H9 (cell line): Measurements from ENCODE around the gene SPATA25. TPM values are rescaled to one million over a fixed set of nuclear protein-coding genes. Genes with fewer than 3 reads are reported as not detected.

Experiments used
- DNase-seq: peaks from one replicate; pipeline ENCODE4 v3.0.0-alpha.2; 2017
- H2AFZ ChIP-seq: one replicate; pipeline ENCODE4 v1.6.1; 2013; ENCODE audit warnings: mild to moderate bottlenecking, low read length, control low read depth, moderate library complexity
- H2AK5ac ChIP-seq: 2 replicates; pipeline ENCODE4 v1.6.1; 2013; ENCODE audit warnings: low read length, control low read depth, mixed read lengths; ENCODE audit not compliant: insufficient read length
- H2BK120ac ChIP-seq: one replicate; pipeline ENCODE4 v1.6.1; 2013; ENCODE audit warnings: low read depth, mild to moderate bottlenecking, low read length, control low read depth, inconsistent platforms; ENCODE audit not compliant: poor library complexity, severe bottlenecking
- H2BK12ac ChIP-seq: 2 replicates; pipeline ENCODE4 v1.6.1; 2013; ENCODE audit warnings: low read length, control low read depth, mixed read lengths, low read depth; ENCODE audit not compliant: insufficient read length
- H2BK15ac ChIP-seq: 2 replicates; pipeline ENCODE4 v1.6.1; 2013; ENCODE audit warnings: low read depth, low read length, control low read depth
- H2BK20ac ChIP-seq: one replicate; pipeline ENCODE4 v1.6.1; 2013; ENCODE audit warnings: low read depth, mild to moderate bottlenecking, low read length, control low read depth, inconsistent platforms; ENCODE audit not compliant: poor library complexity, severe bottlenecking
- H2BK5ac ChIP-seq: 2 replicates; pipeline ENCODE4 v1.6.1; 2013; ENCODE audit warnings: low read length, control low read depth, mixed read lengths; ENCODE audit not compliant: insufficient read length
- H3K14ac ChIP-seq: 2 replicates; pipeline ENCODE4 v1.6.1; 2013; ENCODE audit warnings: low read length, control low read depth; ENCODE audit not compliant: insufficient read depth
- H3K18ac ChIP-seq: 2 replicates; pipeline ENCODE4 v1.6.1; 2013; ENCODE audit warnings: low read depth, mild to moderate bottlenecking, mixed read lengths, low read length, control low read depth; ENCODE audit not compliant: insufficient read length
- H3K23ac ChIP-seq: 2 replicates; pipeline ENCODE4 v1.6.1; 2013; ENCODE audit warnings: low read length, control low read depth, mixed read lengths, low read depth; ENCODE audit not compliant: insufficient read length
- H3K23me2 ChIP-seq: 2 replicates; pipeline ENCODE4 v1.6.1; 2013; ENCODE audit warnings: low read depth, mild to moderate bottlenecking, mixed read lengths, low read length, control low read depth; ENCODE audit not compliant: insufficient read length, poor library complexity, severe bottlenecking
- H3K27ac ChIP-seq: 2 replicates; pipeline ENCODE4 v1.5.1; 2013; ENCODE audit warnings: low read length, control low read depth, mixed read lengths, low read depth; ENCODE audit not compliant: insufficient read length
- H3K27me3 ChIP-seq: 2 replicates; pipeline ENCODE4 v1.6.1; 2013; ENCODE audit warnings: low read length, control low read depth, inconsistent platforms; ENCODE audit not compliant: insufficient read depth
- H3K4ac ChIP-seq: 2 replicates; pipeline ENCODE4 v1.6.1; 2013; ENCODE audit warnings: low read depth, mild to moderate bottlenecking, control low read depth, inconsistent platforms, low read length, moderate library complexity
- H3K4me1 ChIP-seq: 2 replicates; pipeline ENCODE4 v1.6.1; 2013; ENCODE audit warnings: low read length, control low read depth, inconsistent platforms; ENCODE audit not compliant: insufficient read depth
- H3K4me2 ChIP-seq: 2 replicates; pipeline ENCODE4 v1.6.1; 2013; ENCODE audit warnings: low read length, control low read depth, mixed read lengths; ENCODE audit not compliant: insufficient read length, insufficient read depth
- H3K56ac ChIP-seq: 2 replicates; pipeline ENCODE4 v1.6.1; 2013; ENCODE audit warnings: low read depth, mild to moderate bottlenecking, mixed read lengths, low read length, control low read depth; ENCODE audit not compliant: insufficient read length
- H3K79me1 ChIP-seq: 2 replicates; pipeline ENCODE4 v1.6.1; 2013; ENCODE audit warnings: low read depth, mild to moderate bottlenecking, moderate library complexity, low read length, control low read depth, inconsistent platforms; ENCODE audit not compliant: insufficient read depth, poor library complexity, severe bottlenecking
- H3K79me2 ChIP-seq: 2 replicates; pipeline ENCODE4 v1.6.1; 2013; ENCODE audit warnings: low read length, control low read depth, inconsistent platforms; ENCODE audit not compliant: insufficient read depth
- H3K9ac ChIP-seq: 2 replicates; pipeline ENCODE4 v1.6.1; 2013; ENCODE audit warnings: low read length, control low read depth, mixed read lengths; ENCODE audit not compliant: insufficient read length; ENCODE audit errors: extremely low read depth
- H3K9me3 ChIP-seq: one replicate; pipeline ENCODE4 v1.6.1; 2013; ENCODE audit warnings: low read depth, low read length, inconsistent platforms; ENCODE audit not compliant: control insufficient read depth
- H3T11ph ChIP-seq: one replicate; pipeline ENCODE4 v1.6.1; 2013; ENCODE audit warnings: mild to moderate bottlenecking, low read length, control low read depth, inconsistent platforms
- H4K20me1 ChIP-seq: one replicate; pipeline ENCODE4 v1.6.1; 2013; ENCODE audit not compliant: control insufficient read depth, insufficient read length, insufficient read depth
- H4K5ac ChIP-seq: 2 replicates; pipeline ENCODE4 v1.6.1; 2013; ENCODE audit warnings: low read depth, mild to moderate bottlenecking, mixed read lengths, low read length, control low read depth; ENCODE audit not compliant: insufficient read length
- H4K8ac ChIP-seq: replicated peaks from 2 replicates; pipeline ENCODE4 v1.6.1; 2013; ENCODE audit warnings: low read length, control low read depth, mixed read lengths, low read depth; ENCODE audit not compliant: insufficient read length
- H4K91ac ChIP-seq: 2 replicates; pipeline ENCODE4 v1.6.1; 2013; ENCODE audit warnings: low read depth, mild to moderate bottlenecking, moderate library complexity, mixed read lengths, low read length, control low read depth; ENCODE audit not compliant: insufficient read length
- H3K27ac Mint-ChIP-seq, 3 experiments: 2 replicates in 2 of 3; 3 replicates in 1 of 3; pipeline ENCODE4 v1.8.0; 2020 to 2021; ENCODE audit warnings: mixed read lengths in 3 of 3, mild to moderate bottlenecking in 1 of 3, moderate library complexity in 1 of 3
- H3K27me3 Mint-ChIP-seq: 2 replicates; pipeline ENCODE4 v1.8.0; 2021; ENCODE audit warnings: low read depth, mild to moderate bottlenecking, moderate library complexity, mixed read lengths
- H3K36me3 Mint-ChIP-seq, 3 experiments: 2 replicates in 2 of 3; 3 replicates in 1 of 3; pipeline ENCODE4 v1.8.0; 2020 to 2021; ENCODE audit warnings: low read depth in 3 of 3, mixed read lengths in 3 of 3; ENCODE audit not compliant: insufficient read depth in 1 of 3
- H3K4me1 Mint-ChIP-seq, 2 experiments: 2 replicates each; pipeline ENCODE4 v1.8.0; 2020; ENCODE audit warnings: mixed read lengths in 2 of 2
- H3K4me3 Mint-ChIP-seq, 2 experiments: 2 replicates in 1 of 2; 3 replicates in 1 of 2; pipeline ENCODE4 v1.8.0; 2020 to 2021; ENCODE audit warnings: mild to moderate bottlenecking in 2 of 2, mixed read lengths in 2 of 2, moderate library complexity in 1 of 2
- H3K9me3 Mint-ChIP-seq, 2 experiments: 2 replicates in 1 of 2; 3 replicates in 1 of 2; pipeline ENCODE4 v1.8.0; 2020; ENCODE audit warnings: mild to moderate bottlenecking in 2 of 2, mixed read lengths in 2 of 2, moderate library complexity in 1 of 2
- CTCF ChIP-seq: fragments of 200-600 bp; sonication (generic); conservative IDR thresholded peaks from 3 replicates; pipeline ENCODE4 v1.8.0; 2021; ENCODE audit warnings: antibody characterized with exemption, mild to moderate bottlenecking
- WGBS: extraction: QIAGEN DNeasy Blood & Tissue Kit; methylation state at CpG from one replicate; pipeline ENCODE4 v1.1.7; 2013; ENCODE audit warnings: missing lambda C conversion rate, low lambda C conversion rate, mixed read lengths; ENCODE audit not compliant: insufficient read length; ENCODE audit errors: extremely low coverage; 5-methylcytosine and 5-hydroxymethylcytosine counted together
- total RNA-seq: library from RNA; stranded (reverse); gene quantifications from 2 replicates; pipeline ENCODE4 v1.2.1, GENCODE V29; 2021

SPATA25 gene
- total RNA-seq, 1 experiment from 2014 or later = 2.4 TPM

DNA sequence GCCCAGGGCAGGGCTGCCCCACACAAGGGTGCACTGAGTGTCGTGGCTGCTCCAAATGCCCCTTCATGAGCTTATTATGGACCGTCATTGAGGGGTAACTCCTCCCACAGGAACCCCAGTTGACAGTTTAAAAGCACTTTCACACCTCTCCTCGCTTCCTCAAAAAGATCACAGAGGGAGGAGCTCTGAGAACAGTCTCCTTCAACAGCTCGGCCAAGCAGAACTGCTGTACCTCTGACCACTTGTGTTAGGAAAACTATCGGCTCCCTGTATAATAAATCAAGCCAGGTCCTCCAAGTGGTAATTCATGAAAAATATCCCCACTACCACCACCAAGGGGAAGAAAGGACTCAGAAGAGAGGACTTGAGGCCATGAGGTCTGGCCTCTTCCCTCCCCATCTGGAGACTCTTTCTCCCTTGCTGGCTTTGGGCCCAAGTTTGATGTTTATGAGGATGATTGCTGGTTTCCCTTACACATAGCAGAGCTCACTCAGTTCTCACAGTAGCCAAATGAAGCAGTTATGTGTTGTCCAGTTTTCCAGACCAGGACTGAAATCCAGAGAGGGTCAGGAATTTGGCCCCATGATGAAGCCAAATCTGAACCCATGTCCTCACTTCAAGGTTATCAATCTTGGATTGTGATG lies 45.1 kb downstream of the SPATA25 start:
- no peak overlapping the region for H3K18ac ChIP-seq
- H3K27ac Mint-ChIP-seq = peak overlapping the region in 2 of 3 experiments; percentile 46 to 76; a peak in 4 of 7 replicates
- no peaks in the 10 kb centered on the region for H3K4me1 Mint-ChIP-seq
- WGBS = no CpG with 5 or more reads among the region's 5 CpGs
- no peak overlapping the region for H3K27ac ChIP-seq
- H2BK120ac ChIP-seq = no peak overlapping the region
- H4K91ac ChIP-seq = no peak overlapping the region
- no peak overlapping the region for H2BK15ac ChIP-seq
- H3K79me1 ChIP-seq = no peaks in the 10 kb centered on the region
- H3K56ac ChIP-seq = no peak overlapping the region
- H3K27me3 ChIP-seq = no peaks in the 10 kb centered on the region
- peaks cover 5 to 60% (median 42%) of the 10 kb centered on the region in 3 experiments for H3K36me3 Mint-ChIP-seq
- H3K4me3 Mint-ChIP-seq = no peak overlapping the region
- H2BK12ac ChIP-seq = no peak overlapping the region
- H4K8ac ChIP-seq = no peak overlapping the region
- no peak for TF ChIP-seq CTCF
- H3K79me2 ChIP-seq = no peaks in the 10 kb centered on the region
- H2BK20ac ChIP-seq = no peak overlapping the region
- H4K20me1 ChIP-seq = no peaks in the 10 kb centered on the region
- no peak overlapping the region for H2BK5ac ChIP-seq
- no peak overlapping the region for H3K4ac ChIP-seq
- no peaks in the 10 kb centered on the region for H3K9me3 ChIP-seq
- H4K5ac ChIP-seq = no peak overlapping the region
- no peak overlapping the region for H3K4me2 ChIP-seq
- no peak for DNase-seq
- no peak overlapping the region for H3K9ac ChIP-seq
- H3K23me2 ChIP-seq = peaks cover 3% of the 10 kb centered on the region
- H3K14ac ChIP-seq = no peak overlapping the region
- H3K4me1 ChIP-seq = no peaks in the 10 kb centered on the region
- no peak overlapping the region for H2AK5ac ChIP-seq
- H3K23ac ChIP-seq = no peak overlapping the region
- no peaks in the 10 kb centered on the region for H3K27me3 Mint-ChIP-seq
- no peak overlapping the region for H2AFZ ChIP-seq
- no peaks in the 10 kb centered on the region for H3K9me3 Mint-ChIP-seq
- no peak overlapping the region for H3T11ph ChIP-seq
